Activated CD4-positive, alpha-beta T cell treated with anti-CD3 and anti-CD28 coated beads, Interleukin-2, amount 50 U/mL, for 16 hours (primary cell): ENCODE results near the gene PPP2R5E.
A peak's percentile ranks its signal among the peaks of the same experiment; 100 is the strongest.

Experiments
- DNase-seq: peaks from one replicate; pipeline ENCODE4 v3.0.0-alpha.2; 2020

PPP2R5E gene

DNA sequence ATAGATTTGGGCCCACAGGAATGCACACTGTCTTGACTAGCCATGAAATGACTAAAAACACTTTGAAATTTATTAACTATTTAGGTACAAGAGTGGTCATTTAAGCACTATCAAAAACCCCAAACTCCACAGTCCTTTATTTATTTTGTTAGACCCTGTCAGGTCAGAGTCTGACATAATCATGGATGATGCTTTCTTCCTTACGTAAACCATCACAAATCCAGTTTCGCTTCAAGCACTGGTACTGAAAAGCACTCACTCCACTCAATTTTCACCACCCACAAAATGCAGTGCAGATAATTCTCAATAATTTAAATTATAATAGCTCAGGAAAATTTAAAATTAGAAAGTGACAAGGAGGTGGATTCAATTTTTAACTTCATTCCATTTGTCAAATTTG is 25.8 kb downstream of the PPP2R5E start:
- no peak for DNase-seq

DNA sequence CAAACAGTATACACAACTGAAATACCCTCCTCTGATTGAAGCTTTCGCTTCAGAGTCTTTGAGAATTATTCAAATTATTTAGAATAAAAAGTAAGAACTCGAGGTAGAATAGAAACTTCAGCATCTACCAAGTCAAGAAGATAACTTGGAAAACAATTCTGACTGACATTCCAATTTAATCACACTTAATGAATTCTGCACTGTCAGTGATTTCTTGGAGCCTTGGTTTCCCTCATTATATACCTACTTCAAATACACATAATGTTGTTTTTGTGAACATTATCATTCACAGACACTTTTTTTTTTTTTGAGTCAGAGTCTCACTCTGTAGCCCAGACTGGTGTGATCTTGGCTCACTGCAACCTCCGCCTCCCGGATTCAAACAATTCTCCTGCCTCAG is 27.9 kb downstream of the PPP2R5E start:
- DNase-seq: no peak

DNA sequence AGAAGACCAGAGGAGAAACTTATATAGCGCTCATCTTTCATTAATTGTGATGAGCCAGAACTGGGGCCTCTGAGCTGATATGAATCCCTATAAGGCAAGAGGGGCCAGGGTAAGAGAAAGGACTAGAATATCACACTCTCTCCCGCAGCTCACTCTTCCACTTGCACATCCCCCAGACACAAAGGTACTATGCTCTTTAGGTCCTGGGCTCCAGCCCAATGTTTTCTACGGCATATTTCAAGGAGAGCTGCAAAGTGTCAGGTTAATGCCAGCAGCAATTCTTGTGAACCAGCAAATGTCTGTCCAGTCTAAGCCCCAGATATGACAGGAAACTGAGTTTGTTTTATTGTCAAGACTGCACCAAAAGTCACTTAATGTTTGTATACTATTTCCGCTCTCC is 29.4 kb downstream of the PPP2R5E start:
- DNase-seq: no peak

GRCh38 chr14:63512861-63513260 is 30.3 kb downstream of the PPP2R5E start:
- DNase-seq: no peak

- peak; percentile 25 for DNase-seq
Measured at GRCh38 chr14:63510538-63510937, 32.6 kb downstream of the PPP2R5E start.

GRCh38 chr14:63508033-63508432 is 35.1 kb downstream of the PPP2R5E start:
- no peak for DNase-seq

DNA sequence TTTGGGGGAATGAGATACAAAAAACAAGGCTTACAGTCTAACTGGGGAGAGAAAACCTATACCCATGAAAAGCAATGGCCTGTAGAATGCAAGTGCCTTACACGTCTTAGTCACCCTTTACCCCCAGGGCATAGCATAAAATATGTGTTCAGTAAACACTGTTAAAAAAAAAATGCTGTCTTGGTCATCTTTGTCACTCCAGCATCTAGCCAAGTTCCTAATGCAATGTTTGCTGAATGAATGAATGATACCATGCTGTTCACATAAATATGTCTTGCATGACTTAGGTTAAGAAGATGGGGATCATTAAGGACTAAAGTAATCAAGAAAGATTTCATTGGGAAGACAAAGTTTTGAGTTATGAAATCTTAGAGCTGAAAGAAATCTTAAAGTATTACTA is 38.5 kb downstream of the PPP2R5E start:
- no peak for DNase-seq

DNA sequence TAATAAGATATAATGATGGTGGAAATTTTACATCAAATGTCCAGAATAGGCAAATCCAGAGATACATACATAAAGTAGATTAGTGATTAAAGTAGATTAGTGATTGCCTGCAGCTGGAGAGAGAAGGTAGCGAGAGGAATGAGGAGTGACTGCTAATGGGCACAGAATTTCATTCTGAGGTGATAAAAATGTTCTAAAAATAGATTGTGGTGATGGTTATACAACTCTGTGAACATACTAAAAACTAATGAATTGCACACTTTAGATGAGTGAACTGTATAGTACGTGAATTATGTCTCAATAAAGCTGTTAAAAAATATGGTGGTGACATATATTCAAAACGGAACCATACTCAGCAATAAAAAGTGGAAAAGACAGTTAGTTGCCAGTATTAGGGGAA is 41.7 kb downstream of the PPP2R5E start:
- no peak for DNase-seq

GRCh38 chr14:63499701-63500250 is 43.4 kb downstream of the PPP2R5E start:
- no peak for DNase-seq

- no peak for DNase-seq
Measured at GRCh38 chr14:63496837-63497400, 46.3 kb downstream of the PPP2R5E start.

- no peak for DNase-seq
Measured at GRCh38 chr14:63493246-63493645, 49.9 kb downstream of the PPP2R5E start.

- no peak for DNase-seq
Measured at GRCh38 chr14:63492391-63492790, 50.8 kb downstream of the PPP2R5E start.

DNA sequence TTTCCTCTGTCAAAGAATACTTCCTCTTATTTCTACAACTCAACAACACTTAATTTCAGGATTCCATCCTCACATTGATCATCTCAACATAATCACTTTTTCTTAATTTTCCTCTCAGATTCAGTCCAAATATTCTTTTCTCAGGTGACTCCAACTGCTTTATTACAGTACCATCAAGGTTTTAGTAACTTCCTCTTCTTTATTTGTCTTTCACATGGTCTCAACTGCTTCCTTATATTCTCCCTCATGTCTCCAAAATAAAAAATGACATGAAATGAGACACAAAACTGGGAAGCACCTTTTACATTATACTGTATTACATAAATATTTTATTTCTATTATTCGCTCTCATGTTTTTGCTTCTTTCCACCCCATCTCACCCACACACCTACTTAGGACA is 55.5 kb downstream of the PPP2R5E start:
- DNase-seq: no peak

DNA sequence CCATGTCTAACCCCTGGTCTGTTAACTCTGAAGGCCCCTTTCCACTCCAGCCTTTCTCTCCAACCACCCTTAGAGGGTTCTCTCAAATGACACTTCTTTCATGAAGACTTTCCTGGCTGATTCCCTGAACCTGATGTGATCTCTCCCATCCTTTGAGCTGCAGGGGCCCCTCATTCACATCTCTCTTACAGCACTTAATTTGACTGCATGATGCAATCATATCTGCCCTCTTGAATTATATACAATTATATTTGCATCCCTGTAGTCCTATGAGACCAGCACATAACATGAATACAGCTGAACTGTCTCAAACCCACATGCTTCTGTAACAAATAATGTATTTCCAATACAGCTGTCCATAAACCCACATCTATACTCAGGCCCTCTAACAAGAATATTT is 56.4 kb downstream of the PPP2R5E start:
- DNase-seq: no peak

DNA sequence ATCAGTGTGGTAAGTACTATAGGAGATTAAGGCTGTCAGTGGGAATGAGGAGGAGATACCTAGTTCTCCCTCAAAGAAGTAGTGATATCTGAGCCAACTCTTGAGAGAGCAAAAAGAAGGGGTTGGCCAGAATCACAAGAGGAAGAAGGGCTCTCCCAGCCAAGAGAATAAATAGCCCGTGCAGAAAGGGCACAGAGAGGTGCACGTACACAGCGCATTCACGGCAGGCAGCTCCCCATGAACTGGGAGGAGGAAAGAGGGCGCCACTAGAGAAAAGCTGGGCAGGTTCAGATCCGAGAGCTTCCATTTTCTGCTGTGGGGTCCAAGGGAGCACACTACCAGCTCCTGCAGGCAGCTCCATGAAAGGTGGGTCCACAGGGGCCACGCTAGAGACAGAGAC is 59.9 kb downstream of the PPP2R5E start:
- no peak for DNase-seq

DNA sequence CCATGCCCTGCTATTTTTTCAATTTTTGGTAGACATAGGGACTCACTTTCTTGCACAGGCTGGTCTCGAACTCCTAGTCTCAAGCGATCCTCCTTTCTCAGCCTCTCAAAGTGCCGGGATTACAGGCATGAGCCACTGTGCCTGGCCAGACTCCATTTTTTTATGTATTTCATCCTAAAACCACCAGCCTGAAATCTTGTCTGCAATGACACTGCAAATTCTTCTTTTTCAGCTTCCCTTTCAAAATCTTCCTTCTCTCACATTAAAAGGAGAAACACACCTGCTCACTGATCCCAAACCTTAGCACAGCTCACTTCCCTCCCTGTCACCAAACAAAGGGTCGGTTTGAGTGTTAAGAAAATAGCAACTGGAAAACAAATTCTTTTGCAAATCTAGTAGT is 62.6 kb downstream of the PPP2R5E start:
- no peak for DNase-seq

GRCh38 chr14:63478437-63478852 is 64.7 kb downstream of the PPP2R5E start:
- peak; percentile 52 for DNase-seq

- DNase-seq: peak; percentile 88
Measured at GRCh38 chr14:63478010-63478409, 65.2 kb downstream of the PPP2R5E start.

DNA sequence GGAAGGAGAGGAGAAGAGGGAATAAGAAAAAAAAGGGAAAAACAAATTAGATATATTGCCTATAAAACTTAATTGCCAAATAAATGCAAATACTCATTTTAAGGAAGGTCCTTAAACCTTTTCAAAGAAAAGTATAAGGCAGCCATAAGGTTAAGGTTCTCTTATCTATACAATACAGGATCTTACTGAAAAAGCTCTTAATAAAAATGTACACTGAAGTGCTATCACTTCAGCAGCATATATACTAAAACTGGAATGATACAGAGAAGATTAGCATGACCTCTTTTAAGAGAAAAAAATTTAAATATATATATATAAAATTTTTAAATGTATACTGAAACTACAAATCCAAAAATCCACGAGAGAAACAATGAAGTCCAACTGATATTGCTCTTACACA is 65.6 kb downstream of the PPP2R5E start:
- DNase-seq: no peak

DNA sequence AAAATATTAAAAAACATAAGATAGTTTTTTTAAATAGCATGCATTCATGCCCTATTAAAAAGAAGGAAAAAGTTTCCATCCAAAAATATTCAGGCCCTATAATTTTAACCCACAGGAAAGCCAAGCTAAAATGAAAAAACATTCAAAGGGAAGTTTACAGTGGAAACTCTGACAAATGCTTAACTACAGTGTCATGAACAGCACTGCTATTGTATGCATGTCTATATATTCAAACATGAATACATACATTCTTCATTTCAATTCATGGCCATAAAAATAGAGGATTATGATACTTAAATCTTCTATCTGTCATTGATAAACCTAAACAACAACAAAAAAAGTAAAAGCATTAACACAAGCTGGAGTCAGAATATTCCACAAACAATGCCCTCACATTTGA is 67.4 kb downstream of the PPP2R5E start:
- no peak for DNase-seq

GRCh38 chr14:63474844-63475243 is 68.3 kb downstream of the PPP2R5E start:
- DNase-seq: no peak

DNA sequence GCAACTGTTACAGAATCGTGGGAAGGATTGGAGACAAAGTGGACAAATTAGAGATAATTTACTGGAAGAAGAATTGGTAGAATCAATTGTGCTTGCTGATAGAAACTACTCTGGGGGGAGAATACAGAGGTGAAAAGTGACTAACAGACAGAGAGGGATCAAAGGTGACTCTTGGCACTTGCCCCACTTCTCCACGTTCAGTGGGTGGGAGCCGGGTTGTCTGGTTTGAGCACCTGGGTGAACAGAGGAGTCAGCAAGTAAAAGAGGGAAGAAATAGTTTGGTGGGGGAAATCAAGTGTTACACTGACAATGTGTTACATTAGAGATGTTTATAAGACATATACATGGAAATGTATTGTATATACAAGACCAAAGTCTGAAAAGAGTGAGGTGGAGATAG is 69.1 kb downstream of the PPP2R5E start:
- DNase-seq: no peak

GRCh38 chr14:63472986-63473788 is 70.0 kb downstream of the PPP2R5E start:
- DNase-seq: no peak

DNA sequence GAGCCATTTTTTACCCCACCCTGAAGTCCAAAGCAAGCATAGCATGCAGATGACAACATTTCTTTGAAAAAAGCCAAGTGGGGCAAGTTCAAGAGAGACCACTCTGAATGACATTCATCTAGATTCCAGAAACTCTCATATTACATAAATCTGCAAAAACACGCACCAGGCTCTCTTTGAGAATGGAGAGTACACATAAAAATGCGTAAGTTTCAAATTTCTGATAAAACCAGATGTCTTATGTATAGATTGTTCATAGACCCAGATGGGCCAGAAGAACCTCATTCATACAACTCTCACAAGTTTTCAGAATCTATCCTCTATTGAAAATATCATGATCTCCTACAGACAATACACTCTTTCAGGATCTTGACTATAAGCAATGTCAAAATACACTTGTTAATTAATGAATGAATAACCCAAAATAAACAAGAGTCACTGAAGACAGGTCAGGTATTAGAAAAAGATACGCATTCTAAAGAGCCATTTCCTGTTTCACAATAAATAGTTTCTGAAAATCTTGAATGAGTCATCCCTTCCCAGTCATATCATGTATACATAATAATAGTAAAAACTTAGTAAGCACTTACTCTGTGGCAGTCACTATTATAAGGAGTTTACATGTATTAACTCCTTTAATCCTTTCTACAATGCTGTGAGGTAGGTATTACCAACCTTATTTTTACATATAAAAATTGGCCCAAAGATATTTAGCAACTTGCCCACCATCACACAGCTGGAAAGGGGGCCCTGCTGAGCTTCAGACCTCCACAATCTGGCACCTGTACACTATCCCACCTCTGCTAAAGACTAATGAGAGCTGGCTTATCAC is 72.0 kb downstream of the PPP2R5E start:
- DNase-seq: peak; percentile 80
